ENCODE measurements around the gene CPNE5. TPM values are rescaled to one million over a fixed set of nuclear protein-coding genes. Genes with fewer than 3 reads are reported as not detected.
"Not testable (repeated sequence)": the region's sequence is repeated elsewhere in the genome, so short reads cannot be mapped to it uniquely, and the experiment has no call there.

The CPNE5 gene
- polyA plus RNA-seq, 1 donor (not counting 4 experiments of a cell fraction or from before 2014, with no cell fraction given): 0.05 TPM

DNA sequence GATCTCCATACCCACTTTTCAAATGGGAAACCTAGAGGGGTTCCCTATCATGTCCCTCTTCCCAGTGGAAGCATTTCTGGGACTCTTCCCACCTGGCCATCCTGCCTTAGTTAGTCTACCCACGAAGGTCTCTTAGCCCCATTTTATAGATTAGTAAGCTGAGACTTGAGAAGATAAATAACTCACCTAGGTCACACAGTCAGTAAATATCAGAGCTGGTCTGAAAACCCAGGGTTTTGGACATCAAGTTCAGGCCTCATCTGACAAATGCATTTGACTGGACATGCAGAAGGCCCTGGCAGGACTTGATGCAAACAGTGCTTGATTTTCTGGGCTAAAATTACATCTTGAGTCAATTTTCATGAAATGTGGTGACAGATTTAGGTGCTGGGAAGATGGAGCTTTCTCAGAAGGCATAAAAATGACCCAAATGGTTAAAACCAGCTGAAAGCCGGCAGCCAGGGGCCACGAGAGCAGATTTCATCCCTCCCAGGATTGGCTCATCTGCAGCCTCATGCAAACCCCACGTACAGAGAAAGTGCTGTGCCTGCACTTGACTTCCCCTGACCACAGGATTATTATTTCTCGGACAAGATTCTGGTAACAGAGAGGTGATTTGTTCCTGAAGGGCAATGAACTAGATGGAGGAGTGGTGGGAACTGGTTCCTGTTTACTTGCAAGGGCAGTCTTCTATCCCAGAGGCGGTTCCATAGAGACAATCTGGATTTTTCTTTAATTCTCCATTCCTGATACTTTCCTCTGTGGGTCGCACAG is 23.1 kb downstream of the CPNE5 start:
- no peak for FAIRE-seq
- Histone ChIP-seq H3K4me1 (ENCODE audit: control insufficient read depth, extremely low read depth, insufficient read depth, low read length) (peaks cover 5% of the 10 kb centered on the region), H3K9ac (ENCODE audit: control insufficient read depth, extremely low read depth, insufficient read depth, low read length) (no peak overlapping the region), H3K9me3 (ENCODE audit: control insufficient read depth, low read depth, low read length) (no peaks in the 10 kb centered on the region), H3K4me3 (ENCODE audit: control insufficient read depth in 2 of 3, extremely low read depth in 1 of 3, insufficient read depth in 2 of 3, low read depth in 1 of 3, low read length in 3 of 3) (no peak overlapping the region), H3K27me3 (ENCODE audit: control insufficient read depth, extremely low read depth, insufficient read depth, low read length) (no peaks in the 10 kb centered on the region), H4K20me1 (ENCODE audit: control insufficient read depth, extremely low read depth, insufficient read depth, low read length) (no peaks in the 10 kb centered on the region), H3K27ac (ENCODE audit: control insufficient read depth, insufficient read depth, low read length) (no peak overlapping the region), H3K36me3 (ENCODE audit: control insufficient read depth in 2 of 2, extremely low read depth in 1 of 2, insufficient read depth in 2 of 2, low read length in 2 of 2) (no peaks in the 10 kb centered on the region), H3K79me2 (ENCODE audit: control insufficient read depth, insufficient read depth, low read length) (no peaks in the 10 kb centered on the region), H2AFZ (ENCODE audit: control insufficient read depth, low read length) (no peak overlapping the region), H3K9me1 (ENCODE audit: control insufficient read depth, extremely low read depth, insufficient read depth, low read length) (no peaks in the 10 kb centered on the region), H3K4me2 (ENCODE audit: control insufficient read depth, extremely low read depth, insufficient read depth, low read depth, low read length) (no peak overlapping the region)
- TF ChIP-seq CTCF (optimal IDR thresholded peaks at IDR 0.05 in 1 of 3, IDR thresholded peaks at IDR 0.05 in 1 of 3, conservative IDR thresholded peaks at IDR 0.05 in 1 of 3; ENCODE audit: extremely low read depth in 1 of 3, insufficient read depth in 2 of 3, low read length in 3 of 3) (no peak), EZH2 (IDR thresholded peaks at IDR 0.05; ENCODE audit: low read length) (no peak)
- dilution Hi-C loops (cut with MboI; ENCODE audit: extremely low pct_ligation_motif_present, low sequenced_read_pairs): no loop called here
- DNase-seq (ENCODE audit: low read depth, low spot score): no peak

DNA sequence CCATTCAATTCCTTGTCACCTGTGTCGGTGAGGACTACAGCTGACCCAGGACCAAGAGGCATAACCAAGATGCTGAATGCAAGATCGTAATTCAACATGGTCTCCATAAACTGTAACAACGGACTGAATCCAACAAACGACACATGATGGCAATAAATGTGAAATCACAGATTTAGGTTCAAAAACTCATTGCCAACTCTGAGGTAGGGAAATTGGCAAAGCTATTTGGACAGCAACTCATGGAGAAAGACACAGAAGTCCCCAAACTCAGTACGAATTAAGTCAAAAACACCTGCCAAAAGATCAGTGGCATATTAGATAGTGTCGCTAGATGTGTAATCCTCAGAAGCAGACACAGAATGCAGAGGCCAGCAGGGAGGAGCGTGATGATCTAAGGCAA is 25.0 kb downstream of the CPNE5 start:
- dilution Hi-C loops (cut with MboI; ENCODE audit: extremely low pct_ligation_motif_present, low sequenced_read_pairs): no loop called here
- Histone ChIP-seq H4K20me1 (ENCODE audit: control insufficient read depth, extremely low read depth, insufficient read depth, low read length) (no peaks in the 10 kb centered on the region), H3K36me3 (ENCODE audit: control insufficient read depth in 2 of 2, extremely low read depth in 1 of 2, insufficient read depth in 2 of 2, low read length in 2 of 2) (no peaks in the 10 kb centered on the region), H3K4me2 (ENCODE audit: control insufficient read depth, extremely low read depth, insufficient read depth, low read depth, low read length) (no peak overlapping the region), H2AFZ (ENCODE audit: control insufficient read depth, low read length) (no peak overlapping the region), H3K27ac (ENCODE audit: control insufficient read depth, insufficient read depth, low read length) (no peak overlapping the region), H3K9me1 (ENCODE audit: control insufficient read depth, extremely low read depth, insufficient read depth, low read length) (no peaks in the 10 kb centered on the region), H3K27me3 (ENCODE audit: control insufficient read depth, extremely low read depth, insufficient read depth, low read length) (no peaks in the 10 kb centered on the region), H3K9me3 (ENCODE audit: control insufficient read depth, low read depth, low read length) (no peaks in the 10 kb centered on the region), H3K79me2 (ENCODE audit: control insufficient read depth, insufficient read depth, low read length) (no peaks in the 10 kb centered on the region), H3K4me1 (ENCODE audit: control insufficient read depth, extremely low read depth, insufficient read depth, low read length) (no peaks in the 10 kb centered on the region), H3K4me3 (ENCODE audit: control insufficient read depth in 2 of 3, extremely low read depth in 1 of 3, insufficient read depth in 2 of 3, low read depth in 1 of 3, low read length in 3 of 3) (no peak overlapping the region), H3K9ac (ENCODE audit: control insufficient read depth, extremely low read depth, insufficient read depth, low read length) (no peak overlapping the region)
- DNase-seq (ENCODE audit: low read depth, low spot score) (no peak), FAIRE-seq (no peak)
- TF ChIP-seq EZH2 (IDR thresholded peaks at IDR 0.05; ENCODE audit: low read length): no peak

GRCh38 chr6:36813526-36813925 is 25.7 kb downstream of the CPNE5 start:
- Histone ChIP-seq H3K9ac (ENCODE audit: control insufficient read depth, extremely low read depth, insufficient read depth, low read length) (no peak overlapping the region), H3K36me3 (ENCODE audit: control insufficient read depth in 2 of 2, extremely low read depth in 1 of 2, insufficient read depth in 2 of 2, low read length in 2 of 2) (no peaks in the 10 kb centered on the region), H3K79me2 (ENCODE audit: control insufficient read depth, insufficient read depth, low read length) (no peaks in the 10 kb centered on the region), H3K4me1 (ENCODE audit: control insufficient read depth, extremely low read depth, insufficient read depth, low read length) (no peaks in the 10 kb centered on the region), H3K9me1 (ENCODE audit: control insufficient read depth, extremely low read depth, insufficient read depth, low read length) (no peaks in the 10 kb centered on the region), H2AFZ (ENCODE audit: control insufficient read depth, low read length) (no peak overlapping the region), H3K4me3 (ENCODE audit: control insufficient read depth in 2 of 3, extremely low read depth in 1 of 3, insufficient read depth in 2 of 3, low read depth in 1 of 3, low read length in 3 of 3) (no peak overlapping the region), H3K4me2 (ENCODE audit: control insufficient read depth, extremely low read depth, insufficient read depth, low read depth, low read length) (no peak overlapping the region), H3K9me3 (ENCODE audit: control insufficient read depth, low read depth, low read length) (no peaks in the 10 kb centered on the region), H3K27ac (ENCODE audit: control insufficient read depth, insufficient read depth, low read length) (no peak overlapping the region), H4K20me1 (ENCODE audit: control insufficient read depth, extremely low read depth, insufficient read depth, low read length) (no peaks in the 10 kb centered on the region), H3K27me3 (ENCODE audit: control insufficient read depth, extremely low read depth, insufficient read depth, low read length) (peaks cover 1% of the 10 kb centered on the region)
- dilution Hi-C loops (cut with MboI; ENCODE audit: extremely low pct_ligation_motif_present, low sequenced_read_pairs): no loop called here
- DNase-seq (ENCODE audit: low read depth, low spot score) (no peak), FAIRE-seq (no peak)
- TF ChIP-seq EZH2 (IDR thresholded peaks at IDR 0.05; ENCODE audit: low read length) (no peak), CTCF (optimal IDR thresholded peaks at IDR 0.05 in 1 of 3, IDR thresholded peaks at IDR 0.05 in 1 of 3, conservative IDR thresholded peaks at IDR 0.05 in 1 of 3; ENCODE audit: extremely low read depth in 1 of 3, insufficient read depth in 2 of 3, low read length in 3 of 3) (no peak)

- dilution Hi-C loops (cut with MboI; ENCODE audit: extremely low pct_ligation_motif_present, low sequenced_read_pairs); H3K27me3 ChIP-seq (ENCODE audit: control insufficient read depth, extremely low read depth, insufficient read depth, low read length); H3K27ac ChIP-seq (ENCODE audit: control insufficient read depth, insufficient read depth, low read length); H3K4me3 ChIP-seq (ENCODE audit: control insufficient read depth in 2 of 3, extremely low read depth in 1 of 3, insufficient read depth in 2 of 3, low read depth in 1 of 3, low read length in 3 of 3); H3K9me1 ChIP-seq (ENCODE audit: control insufficient read depth, extremely low read depth, insufficient read depth, low read length); H3K4me2 ChIP-seq (ENCODE audit: control insufficient read depth, extremely low read depth, insufficient read depth, low read depth, low read length); FAIRE-seq; H3K9me3 ChIP-seq (ENCODE audit: control insufficient read depth, low read depth, low read length); H4K20me1 ChIP-seq (ENCODE audit: control insufficient read depth, extremely low read depth, insufficient read depth, low read length); H3K4me1 ChIP-seq (ENCODE audit: control insufficient read depth, extremely low read depth, insufficient read depth, low read length); H3K79me2 ChIP-seq (ENCODE audit: control insufficient read depth, insufficient read depth, low read length); H3K36me3 ChIP-seq (ENCODE audit: control insufficient read depth in 2 of 2, extremely low read depth in 1 of 2, insufficient read depth in 2 of 2, low read length in 2 of 2); H3K9ac ChIP-seq (ENCODE audit: control insufficient read depth, extremely low read depth, insufficient read depth, low read length); H2AFZ ChIP-seq (ENCODE audit: control insufficient read depth, low read length); DNase-seq (ENCODE audit: low read depth, low spot score): not testable (repeated sequence)
These were observed 26.2 kb downstream of the CPNE5 start for GRCh38 chr6:36813047-36813446.

Measured in keratinocyte (primary cell).